SK-N-SH treated with all-trans-retinoic acid at 6 μM for 48 hours (cell line): ENCODE data around the gene WBP2.
A peak's percentile ranks its signal among the peaks of the same experiment; 100 is the strongest.

Source experiments
- ATAC-seq: fragments of 200-7000 bp; cut with Tn5 transposase; 3 replicates; pipeline ENCODE4 v1.9.1; 2020; ENCODE audit warnings: mild to moderate bottlenecking, moderate library complexity
- BACH2 ChIP-seq: fragments of 250-450 bp; sonication (Bioruptor Pico); IDR thresholded peaks from 2 replicates; pipeline ENCODE4 v1.9.0; 2021; ENCODE audit warnings: mild to moderate bottlenecking, borderline replicate concordance
- CREB5 ChIP-seq: fragments of 250-450 bp; sonication (Bioruptor Pico); IDR thresholded peaks from 2 replicates; pipeline ENCODE4 v1.5.1; 2020; ENCODE audit warnings: low read depth, mild to moderate bottlenecking, moderate library complexity
- CSDC2 ChIP-seq: fragments of 250-450 bp; sonication (Bioruptor Pico); IDR thresholded peaks from 2 replicates; pipeline ENCODE4 v1.5.0; 2020; ENCODE audit warnings: mild to moderate bottlenecking, moderate library complexity
- CSRNP3 ChIP-seq: fragments of 250-450 bp; sonication (Bioruptor Pico); IDR thresholded peaks from 2 replicates; pipeline ENCODE4 v1.5.1; 2021; ENCODE audit warnings: mild to moderate bottlenecking, moderate library complexity
- ESRRG ChIP-seq: fragments of 250-450 bp; sonication (Bioruptor Pico); IDR thresholded peaks from 2 replicates; pipeline ENCODE4 v1.6.1; 2021; ENCODE audit warnings: mild to moderate bottlenecking
- GLIS3 ChIP-seq: fragments of 250-450 bp; sonication (Bioruptor Pico); IDR thresholded peaks from 2 replicates; pipeline ENCODE4 v1.5.0; 2020; ENCODE audit warnings: mild to moderate bottlenecking, moderate library complexity
- ISL1 ChIP-seq: fragments of 250-450 bp; sonication (Bioruptor Pico); IDR thresholded peaks from 2 replicates; pipeline ENCODE4 v2.1.2; 2022; ENCODE audit warnings: mild to moderate bottlenecking, moderate library complexity
- POU6F1 ChIP-seq: fragments of 250-450 bp; sonication (Bioruptor Pico); IDR thresholded peaks from 2 replicates; pipeline ENCODE4 v1.8.0; 2021; ENCODE audit warnings: low read depth, mild to moderate bottlenecking, moderate library complexity, borderline replicate concordance
- RARB ChIP-seq: fragments of 250-450 bp; sonication (Bioruptor Pico); IDR thresholded peaks from 2 replicates; pipeline ENCODE4 v1.8.0; 2021; ENCODE audit warnings: mild to moderate bottlenecking, moderate library complexity
- SNAI2 ChIP-seq: fragments of 250-450 bp; sonication (Bioruptor Pico); IDR thresholded peaks from 2 replicates; pipeline ENCODE4 v1.5.0; 2020; ENCODE audit warnings: mild to moderate bottlenecking, moderate library complexity
- TCF4 ChIP-seq: fragments of 250-450 bp; sonication (Bioruptor Pico); IDR thresholded peaks from 2 replicates; pipeline ENCODE4 v1.8.0; 2021; ENCODE audit warnings: mild to moderate bottlenecking, moderate library complexity, borderline replicate concordance
- TOX ChIP-seq: fragments of 250-450 bp; sonication (Bioruptor Pico); IDR thresholded peaks from 2 replicates; pipeline ENCODE4 v1.8.0; 2021; ENCODE audit warnings: mild to moderate bottlenecking, moderate library complexity, borderline replicate concordance
- TSHZ2 ChIP-seq: fragments of 250-450 bp; sonication (Bioruptor Pico); IDR thresholded peaks from 2 replicates; pipeline ENCODE4 v1.5.0; 2020; ENCODE audit warnings: mild to moderate bottlenecking, moderate library complexity
- ZC3H10 ChIP-seq: fragments of 250-450 bp; sonication (Bioruptor Pico); IDR thresholded peaks from 2 replicates; pipeline ENCODE4 v1.5.1; 2021; ENCODE audit warnings: mild to moderate bottlenecking, moderate library complexity
- ZFP3 ChIP-seq: fragments of 250-450 bp; sonication (Bioruptor Pico); IDR thresholded peaks from 2 replicates; pipeline ENCODE4 v1.5.0; 2020; ENCODE audit warnings: mild to moderate bottlenecking, moderate library complexity
- ZFP30 ChIP-seq: fragments of 450-650 bp; formaldehyde crosslinking; IDR thresholded peaks from 2 replicates; pipeline ENCODE4 v1.5.0; 2022; ENCODE audit warnings: mild to moderate bottlenecking, moderate library complexity
- ZNF565 ChIP-seq: fragments of 450-650 bp; formaldehyde crosslinking; conservative IDR thresholded peaks from 2 replicates; pipeline ENCODE4 v1.5.0; 2020; ENCODE audit warnings: low read depth, mild to moderate bottlenecking, moderate library complexity
- ZNF70 ChIP-seq: fragments of 450-650 bp; formaldehyde crosslinking; IDR thresholded peaks from 2 replicates; pipeline ENCODE4 v1.5.0; 2020; ENCODE audit warnings: mild to moderate bottlenecking, moderate library complexity
- ZNF8 ChIP-seq: fragments of 450-650 bp; formaldehyde crosslinking; IDR thresholded peaks from 2 replicates; pipeline ENCODE4 v1.5.0; 2020; ENCODE audit warnings: mild to moderate bottlenecking, moderate library complexity

WBP2 gene

GRCh38 chr17:75814900-75815373 lies 40.2 kb downstream of the WBP2 start:
- peak; percentile 97 for ATAC-seq
- TF ChIP-seq SNAI2 (CRISPR knock-in tag) (no peak), TCF4 (CRISPR knock-in tag) (no peak), ZFP3 (CRISPR knock-in tag) (no peak), CREB5 (no peak), ZNF8 (CRISPR knock-in tag) (no peak), POU6F1 (CRISPR knock-in tag) (no peak), RARB (no peak), TSHZ2 (CRISPR knock-in tag) (no peak), GLIS3 (CRISPR knock-in tag) (no peak), CSDC2 (CRISPR knock-in tag) (no peak), ZNF70 (CRISPR knock-in tag) (no peak)

- no peak for ATAC-seq
Measured at GRCh38 chr17:75814021-75814395, 41.1 kb downstream of the WBP2 start.

More at GRCh38 chr17:75814021-75814395, 41.1 kb downstream of the WBP2 start:
- TF ChIP-seq TOX (CRISPR knock-in tag) = no peak
- TF ChIP-seq TSHZ2 (CRISPR knock-in tag) = no peak
- TF ChIP-seq ESRRG = no peak
- TF ChIP-seq CREB5 = no peak
- no peak for TF ChIP-seq POU6F1 (CRISPR knock-in tag)
- no peak for TF ChIP-seq ZC3H10
- TF ChIP-seq ZFP3 (CRISPR knock-in tag) = no peak
- TF ChIP-seq TCF4 (CRISPR knock-in tag) = no peak
- no peak for TF ChIP-seq CSRNP3 (CRISPR knock-in tag)
- no peak for TF ChIP-seq RARB
- no peak for TF ChIP-seq ZNF70 (CRISPR knock-in tag)
- no peak for TF ChIP-seq ISL1
- no peak for TF ChIP-seq ZNF8 (CRISPR knock-in tag)
- TF ChIP-seq CSDC2 (CRISPR knock-in tag) = no peak
- TF ChIP-seq ZNF565 (CRISPR knock-in tag) = no peak
- no peak for TF ChIP-seq ZFP30 (CRISPR knock-in tag)
- no peak for TF ChIP-seq GLIS3 (CRISPR knock-in tag)
- TF ChIP-seq BACH2 (CRISPR knock-in tag) = no peak
- TF ChIP-seq SNAI2 (CRISPR knock-in tag) = no peak
